Measurements from ENCODE around the gene C2CD2.

DNA sequence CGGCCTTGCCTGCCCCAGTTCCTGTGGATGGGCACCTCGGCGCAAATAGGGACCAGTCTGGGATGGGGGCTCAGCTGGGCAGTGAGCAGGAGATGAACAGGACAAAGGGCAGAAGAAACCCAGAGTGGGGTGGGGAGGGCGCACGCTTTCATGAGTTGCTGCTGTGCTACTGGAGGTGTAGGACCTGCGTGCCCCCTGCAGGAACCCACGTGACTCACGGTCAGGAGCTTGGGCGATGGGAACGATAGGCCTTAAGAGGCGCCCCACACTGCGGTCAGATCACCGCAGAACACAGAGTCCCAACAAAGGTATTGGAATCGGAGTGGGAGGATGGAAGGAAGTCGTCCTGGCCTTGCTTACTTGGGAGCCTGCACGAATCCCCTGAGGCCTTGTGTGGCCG is 91.8 kb downstream of the C2CD2 start:
- TF ChIP-seq, protein P1, sequence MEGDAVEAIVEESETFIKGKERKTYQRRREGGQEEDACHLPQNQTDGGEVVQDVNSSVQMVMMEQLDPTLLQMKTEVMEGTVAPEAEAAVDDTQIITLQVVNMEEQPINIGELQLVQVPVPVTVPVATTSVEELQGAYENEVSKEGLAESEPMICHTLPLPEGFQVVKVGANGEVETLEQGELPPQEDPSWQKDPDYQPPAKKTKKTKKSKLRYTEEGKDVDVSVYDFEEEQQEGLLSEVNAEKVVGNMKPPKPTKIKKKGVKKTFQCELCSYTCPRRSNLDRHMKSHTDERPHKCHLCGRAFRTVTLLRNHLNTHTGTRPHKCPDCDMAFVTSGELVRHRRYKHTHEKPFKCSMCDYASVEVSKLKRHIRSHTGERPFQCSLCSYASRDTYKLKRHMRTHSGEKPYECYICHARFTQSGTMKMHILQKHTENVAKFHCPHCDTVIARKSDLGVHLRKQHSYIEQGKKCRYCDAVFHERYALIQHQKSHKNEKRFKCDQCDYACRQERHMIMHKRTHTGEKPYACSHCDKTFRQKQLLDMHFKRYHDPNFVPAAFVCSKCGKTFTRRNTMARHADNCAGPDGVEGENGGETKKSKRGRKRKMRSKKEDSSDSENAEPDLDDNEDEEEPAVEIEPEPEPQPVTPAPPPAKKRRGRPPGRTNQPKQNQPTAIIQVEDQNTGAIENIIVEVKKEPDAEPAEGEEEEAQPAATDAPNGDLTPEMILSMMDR (IDR thresholded peaks at IDR 0.05) = no peak
- no peak for TF ChIP-seq EP300 (IDR thresholded peaks at IDR 0.05)
- TF ChIP-seq POLR2A (IDR thresholded peaks at IDR 0.05) = no peak
